HCT116 (cell line): ENCODE results near the gene RNPEP. TPM values are rescaled to one million over a fixed set of nuclear protein-coding genes. Genes with fewer than 3 reads are reported as not detected.

Experiments
- ATAC-seq: fragments of 200-7000 bp; cut with Tn5 transposase; 2 replicates; pipeline ENCODE4 v1.9.1; 2020; ENCODE audit warnings: mild to moderate bottlenecking, moderate library complexity
- BruUV-seq: library from RNA; stranded (reverse); fragments of 400-500 nt; replicated peaks from 2 replicates; lab custom pipeline; 2021; lab: Mats Ljungman, UMichigan
- CTCF ChIA-PET: fragments of 300-600 bp; sonication (Branson Sonifier 250); formaldehyde crosslinking; loops from one replicate; lab custom pipeline; 2021; ENCODE audit warnings: antibody characterized with exemption; lab: Charles Lee
- POLR2A ChIA-PET: fragments of 300-600, 350-600 bp; sonication (Branson Sonifier 250); formaldehyde crosslinking; loops from one replicate; lab custom pipeline; 2021; ENCODE audit warnings: antibody characterized with exemption; lab: Charles Lee
- RAD21 ChIA-PET, 2 experiments: fragments of 300-600 bp; sonication (Branson Sonifier 250); formaldehyde crosslinking; loops; one replicate each; lab custom pipeline; 2023; ENCODE audit warnings: low total read pairs in 2 of 2; ENCODE audit not compliant: uncharacterized antibody in 2 of 2, unreplicated experiment in 2 of 2, low non-redundant PET in 1 of 2; lab: Charles Lee
- DNase-seq: peaks from one replicate; pipeline ENCODE4 v3.0.0-alpha.2; 2010; ENCODE audit warnings: low read depth, low spot score
- H2AFZ ChIP-seq: fragments of 200-600 bp; shearing (Covaris generic), sonication (generic); 2 replicates; pipeline ENCODE4 v1.6.1; 2017; ENCODE audit warnings: low read depth, mixed run types, mixed read lengths, antibody characterized with exemption, low read length; ENCODE audit not compliant: poor library complexity, severe bottlenecking
- H3K27ac ChIP-seq: 2 replicates; pipeline ENCODE4 v1.5.1; 2012; ENCODE audit warnings: low read depth, low read length
- H3K27me3 ChIP-seq: fragments of 200-600 bp; sonication (generic); 2 replicates; pipeline ENCODE4 v1.6.1; 2016; ENCODE audit warnings: mixed run types, low read length, mixed read lengths; ENCODE audit not compliant: insufficient read depth
- H3K36me3 ChIP-seq, 2 experiments: fragments of 200-500 bp in 1 of 2; fragments of 200-600 bp in 1 of 2; sonication (Bioruptor generic) in 1 of 2; sonication (generic) in 1 of 2; 2 replicates each; pipeline versions ENCODE4 v1.5.1 to v1.6.1; 2014 to 2016; ENCODE audit warnings: low read length in 2 of 2, inconsistent platforms in 1 of 2, mixed read lengths in 1 of 2, mixed run types in 1 of 2; ENCODE audit not compliant: insufficient read depth in 2 of 2, control insufficient read depth in 1 of 2
- H3K4me1 ChIP-seq, 2 experiments: fragments of 200-600 bp in 1 of 2; sonication (generic) in 1 of 2; 2 replicates each; pipeline versions ENCODE4 v1.5.1 to v1.6.1; 2012 to 2017; ENCODE audit warnings: low read length in 2 of 2, inconsistent platforms in 1 of 2, mild to moderate bottlenecking in 1 of 2, mixed read lengths in 1 of 2, mixed run types in 1 of 2, moderate library complexity in 1 of 2; ENCODE audit not compliant: insufficient read depth in 2 of 2, control insufficient read depth in 1 of 2
- H3K4me2 ChIP-seq: fragments of 200-600 bp; sonication (generic); 2 replicates; pipeline ENCODE4 v1.6.1; 2017; ENCODE audit warnings: mixed run types, low read length, mixed read lengths
- H3K4me3 ChIP-seq, 2 experiments: fragments of 200-600 bp in 1 of 2; sonication (generic) in 1 of 2; replicated peaks in 1 of 2; 2 replicates each; pipeline ENCODE4 v1.5.1; 2011 to 2016; ENCODE audit warnings: low read length in 2 of 2, control low read depth in 1 of 2, low read depth in 1 of 2, mild to moderate bottlenecking in 1 of 2, mixed read lengths in 1 of 2, mixed run types in 1 of 2
- H3K79me2 ChIP-seq: fragments of 200-600 bp; sonication (generic); 2 replicates; pipeline ENCODE4 v1.6.1; 2017; ENCODE audit warnings: mild to moderate bottlenecking, mixed run types, low read length, moderate library complexity, mixed read lengths; ENCODE audit not compliant: insufficient read depth
- H3K9ac ChIP-seq: fragments of 200-600 bp; sonication (generic); 2 replicates; pipeline ENCODE4 v1.6.1; 2016; ENCODE audit warnings: low read length, mixed read lengths
- H3K9me2 ChIP-seq: fragments of 200-600 bp; sonication (generic), shearing (Covaris generic); 2 replicates; pipeline ENCODE4 v1.6.1; 2017; ENCODE audit warnings: mixed run types, mild to moderate bottlenecking, moderate library complexity; ENCODE audit not compliant: insufficient read depth
- H3K9me3 ChIP-seq, 2 experiments: fragments of 200-500 bp in 1 of 2; fragments of 200-600 bp in 1 of 2; sonication (Bioruptor generic) in 1 of 2; sonication (generic) in 1 of 2; 2 replicates each; pipeline ENCODE4 v1.6.1; 2014 to 2017; ENCODE audit warnings: low read length in 2 of 2, mixed read lengths in 2 of 2, inconsistent platforms in 1 of 2, low read depth in 1 of 2, mild to moderate bottlenecking in 1 of 2, mixed run types in 1 of 2, moderate library complexity in 1 of 2; ENCODE audit not compliant: control insufficient read depth in 1 of 2, insufficient read depth in 1 of 2
- H4K20me1 ChIP-seq: fragments of 200-600 bp; sonication (generic), shearing (Covaris generic); 2 replicates; pipeline ENCODE4 v1.6.1; 2017; ENCODE audit warnings: mixed run types, mild to moderate bottlenecking, moderate library complexity; ENCODE audit not compliant: insufficient read depth
- CBX3 ChIP-seq: IDR thresholded peaks from 2 replicates; pipeline ENCODE4 v1.6.1; 2012; ENCODE audit warnings: low read depth
- CEBPB ChIP-seq: IDR thresholded peaks from 2 replicates; pipeline ENCODE4 v1.6.1; 2012; ENCODE audit warnings: low read depth
- ELF1 ChIP-seq: IDR thresholded peaks from 2 replicates; pipeline ENCODE4 v1.6.1; 2012; ENCODE audit warnings: low read depth, borderline replicate concordance
- EZH2 ChIP-seq: fragments of 200-600 bp; sonication (generic); IDR thresholded peaks from 2 replicates; pipeline ENCODE4 v1.6.1; 2017; ENCODE audit warnings: antibody characterized with exemption, mixed run types
- EZH2phosphoT487 ChIP-seq: fragments of 200-600 bp; IDR thresholded peaks from 2 replicates; pipeline ENCODE4 v1.6.1; 2018; ENCODE audit warnings: antibody characterized with exemption, borderline replicate concordance
- FOSL1 ChIP-seq: IDR thresholded peaks from 2 replicates; pipeline ENCODE4 v1.6.1; 2012; ENCODE audit warnings: low read depth
- JUND ChIP-seq: IDR thresholded peaks from 2 replicates; pipeline ENCODE4 v1.6.1; 2012
- POLR2A ChIP-seq: IDR thresholded peaks from 2 replicates; pipeline ENCODE4 v1.7.0; 2011; ENCODE audit warnings: borderline replicate concordance; ENCODE audit not compliant: insufficient read depth, insufficient read length; ENCODE audit errors: extremely low read depth
- POLR2AphosphoS5 ChIP-seq: IDR thresholded peaks from 2 replicates; pipeline ENCODE4 v1.6.1; 2011; ENCODE audit warnings: mild to moderate bottlenecking, low read depth, low read length, moderate library complexity
- SIN3A ChIP-seq: IDR thresholded peaks from 2 replicates; pipeline ENCODE4 v1.6.1; 2012; ENCODE audit warnings: low read depth
- SP1 ChIP-seq: IDR thresholded peaks from 2 replicates; pipeline ENCODE4 v1.6.1; 2012; ENCODE audit warnings: low read depth
- SRF ChIP-seq: IDR thresholded peaks from 2 replicates; pipeline ENCODE4 v1.6.1; 2012; ENCODE audit warnings: low read depth
- TCF7L2 ChIP-seq: IDR thresholded peaks from 2 replicates; pipeline ENCODE4 v1.7.0; 2011; ENCODE audit warnings: borderline replicate concordance, inconsistent platforms; ENCODE audit not compliant: insufficient read depth, insufficient read length; ENCODE audit errors: extremely low read depth
- YY1 ChIP-seq: IDR thresholded peaks from 2 replicates; pipeline ENCODE4 v1.6.1; 2011; ENCODE audit warnings: low read length, low read depth, moderate library complexity, mild to moderate bottlenecking; ENCODE audit not compliant: insufficient replicate concordance; ENCODE audit errors: extremely low read depth
- ZNF274 ChIP-seq: fragments of 200-500 bp; sonication (Bioruptor generic); IDR thresholded peaks from 2 replicates; pipeline ENCODE4 v1.6.1; 2014; ENCODE audit warnings: mild to moderate bottlenecking, low read depth, low read length, inconsistent platforms
- intact Hi-C: fragments of 100-400 bp; cut with micrococcal nuclease; formaldehyde crosslinking; loops from 2 replicates; pipeline ENCODE4 v1.10.0; 2022
- total RNA-seq: library from RNA; stranded (reverse); gene quantifications from one replicate; pipeline ENCODE4 v1.2.1, GENCODE V29; 2021; ENCODE audit not compliant: unreplicated experiment
- TF ChIP-seq, protein P1 (sequence below): IDR thresholded peaks from 2 replicates; pipeline ENCODE4 v1.6.1; 2012
- TF ChIP-seq, protein P2 (sequence below): IDR thresholded peaks from 2 replicates; pipeline ENCODE4 v1.6.1; 2011; ENCODE audit warnings: mild to moderate bottlenecking, low read length, moderate library complexity; ENCODE audit not compliant: insufficient replicate concordance; ENCODE audit errors: extremely low read depth

The RNPEP gene
- total RNA-seq, 1 experiment from 2014 or later = 85.9 TPM

DNA sequence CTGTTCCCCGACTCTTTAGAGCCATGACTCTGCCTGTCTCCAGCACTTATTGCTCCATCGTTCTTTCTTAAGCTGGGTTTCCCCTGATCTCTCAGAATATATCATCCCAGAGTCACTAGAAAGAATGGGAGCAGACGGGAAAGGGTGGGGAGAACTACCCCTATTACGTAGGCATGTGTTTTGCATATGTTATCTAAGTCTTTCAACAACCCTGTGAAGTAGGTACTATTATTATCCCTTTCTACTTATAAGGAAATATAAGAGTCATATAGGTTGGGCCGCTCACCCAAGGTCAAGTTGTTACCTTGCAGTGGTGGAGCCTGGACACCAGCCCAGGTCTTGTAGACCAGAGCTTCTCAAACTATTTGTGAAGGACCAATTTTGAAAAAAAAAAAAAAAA lies 66.7 kb downstream of the RNPEP start:
- Histone ChIP-seq H3K4me3 (no peak overlapping the region), H3K27me3 (no peaks in the 10 kb centered on the region), H4K20me1 (no peaks in the 10 kb centered on the region), H3K9me2 (no peaks in the 10 kb centered on the region), H3K27ac (no peak overlapping the region), H3K4me1 (peaks cover 43 to 65% of the 10 kb centered on the region in 2 experiments), H3K4me2 (no peak overlapping the region), H2AFZ (peak overlapping the region; percentile 22), H3K79me2 (no peaks in the 10 kb centered on the region), H3K9ac (no peak overlapping the region), H3K36me3 (no peaks in the 10 kb centered on the region), H3K9me3 (no peaks in the 10 kb centered on the region)
- no peak for ATAC-seq
- no peak for DNase-seq
- CTCF ChIA-PET = no interaction called here
- POLR2A ChIA-PET = interaction anchor here (1.0 to 4.2 kb wide), 6 partner anchors 8 to 39 kb away, joined by 3 to 28 read pairs (median 4); partner anchors contain the start of gene ELF3
- RAD21 ChIA-PET = no interaction called here
- no TSS peak for BruUV-seq
- intact Hi-C loops = no loop called here
- TF ChIP-seq SIN3A (no peak), SP1 (no peak), EZH2 (no peak)

DNA sequence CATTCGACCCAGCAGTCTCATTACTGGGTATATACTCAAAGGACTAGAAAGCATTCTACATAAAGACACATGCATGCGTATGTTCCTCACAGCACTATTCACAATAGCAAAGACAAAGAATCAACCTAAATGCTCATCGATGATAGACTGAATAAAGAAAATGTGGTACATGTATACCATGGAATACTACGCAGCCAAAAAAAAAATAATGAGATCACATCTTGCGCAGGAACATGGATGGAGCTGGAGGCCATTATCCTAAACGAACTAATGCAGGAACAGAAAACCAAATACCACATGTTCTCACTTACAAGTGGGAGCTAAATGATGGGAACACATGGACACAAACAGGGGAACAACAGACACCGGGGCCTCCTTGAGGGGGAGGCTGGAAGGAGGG lies 71.6 kb downstream of the RNPEP start:
- no peak for ATAC-seq
- ChIA-PET POLR2A (interaction anchor here (4.6 kb wide), 1 partner anchor 43 kb away, joined by 53 read pairs; the partner anchor contains the start of gene ELF3), CTCF (no interaction called here), RAD21 (no interaction called here)
- Histone ChIP-seq H3K9ac (no peak overlapping the region), H3K9me3 (no peaks in the 10 kb centered on the region), H3K9me2 (no peaks in the 10 kb centered on the region), H3K79me2 (no peaks in the 10 kb centered on the region), H2AFZ (no peak overlapping the region), H3K27ac (no peak overlapping the region), H4K20me1 (no peaks in the 10 kb centered on the region), H3K4me3 (no peak overlapping the region), H3K4me1 (peaks cover 49 to 65% of the 10 kb centered on the region in 2 experiments), H3K36me3 (no peaks in the 10 kb centered on the region), H3K27me3 (no peaks in the 10 kb centered on the region), H3K4me2 (no peak overlapping the region)
- no peak for DNase-seq
- intact Hi-C loops = no loop called here
- BruUV-seq = no TSS peak
- TF ChIP-seq POLR2AphosphoS5 = no peak
- no peak for TF ChIP-seq SIN3A
- no peak for TF ChIP-seq EZH2
- no peak for TF ChIP-seq JUND
- no peak for TF ChIP-seq CEBPB
- TF ChIP-seq POLR2A = no peak
- TF ChIP-seq, protein P1, sequence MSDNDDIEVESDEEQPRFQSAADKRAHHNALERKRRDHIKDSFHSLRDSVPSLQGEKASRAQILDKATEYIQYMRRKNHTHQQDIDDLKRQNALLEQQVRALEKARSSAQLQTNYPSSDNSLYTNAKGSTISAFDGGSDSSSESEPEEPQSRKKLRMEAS = no peak
- no peak for TF ChIP-seq EZH2phosphoT487
- no peak for TF ChIP-seq YY1
- TF ChIP-seq CBX3 = no peak
- TF ChIP-seq ZNF274 = no peak
- no peak for TF ChIP-seq TCF7L2
- no peak for TF ChIP-seq SRF
- TF ChIP-seq, protein P2, sequence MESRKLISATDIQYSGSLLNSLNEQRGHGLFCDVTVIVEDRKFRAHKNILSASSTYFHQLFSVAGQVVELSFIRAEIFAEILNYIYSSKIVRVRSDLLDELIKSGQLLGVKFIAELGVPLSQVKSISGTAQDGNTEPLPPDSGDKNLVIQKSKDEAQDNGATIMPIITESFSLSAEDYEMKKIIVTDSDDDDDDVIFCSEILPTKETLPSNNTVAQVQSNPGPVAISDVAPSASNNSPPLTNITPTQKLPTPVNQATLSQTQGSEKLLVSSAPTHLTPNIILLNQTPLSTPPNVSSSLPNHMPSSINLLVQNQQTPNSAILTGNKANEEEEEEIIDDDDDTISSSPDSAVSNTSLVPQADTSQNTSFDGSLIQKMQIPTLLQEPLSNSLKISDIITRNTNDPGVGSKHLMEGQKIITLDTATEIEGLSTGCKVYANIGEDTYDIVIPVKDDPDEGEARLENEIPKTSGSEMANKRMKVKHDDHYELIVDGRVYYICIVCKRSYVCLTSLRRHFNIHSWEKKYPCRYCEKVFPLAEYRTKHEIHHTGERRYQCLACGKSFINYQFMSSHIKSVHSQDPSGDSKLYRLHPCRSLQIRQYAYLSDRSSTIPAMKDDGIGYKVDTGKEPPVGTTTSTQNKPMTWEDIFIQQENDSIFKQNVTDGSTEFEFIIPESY = no peak
- TF ChIP-seq FOSL1 = no peak
- TF ChIP-seq ELF1 = no peak
